OCI-LY3 (cell line): ENCODE results near the gene REC8.

Source experiments
- H2AFZ ChIP-seq: fragments of 200-600, 300-600 bp; shearing (Covaris generic); 2 replicates; pipeline ENCODE4 v1.6.0; 2014; ENCODE audit warnings: antibody characterized with exemption, low read depth, low read length
- H3K27ac ChIP-seq: fragments of 200-600, 300-600 bp; sonication (generic); 2 replicates; pipeline ENCODE4 v1.5.1; 2014; ENCODE audit warnings: mild to moderate bottlenecking, low read length, moderate library complexity, mixed read lengths
- H3K27me3 ChIP-seq: fragments of 200-600, 300-600 bp; sonication (generic); 2 replicates; pipeline ENCODE4 v1.6.1; 2014; ENCODE audit warnings: low read depth, low read length, mixed read lengths
- H3K36me3 ChIP-seq: fragments of 200-600, 300-600 bp; sonication (generic); replicated peaks from 2 replicates; pipeline ENCODE3; 2014; ENCODE audit warnings: low read depth, low read length, mixed read lengths
- H3K4me1 ChIP-seq: fragments of 300-600, 200-600 bp; sonication (generic); 2 replicates; pipeline ENCODE4 v1.6.1; 2014; ENCODE audit warnings: low read length, mixed read lengths
- H3K4me2 ChIP-seq: fragments of 200-600, 300-600 bp; sonication (generic); 2 replicates; pipeline ENCODE4 v1.6.1; 2014; ENCODE audit warnings: low read length, mixed read lengths
- H3K4me3 ChIP-seq: fragments of 300-600, 200-600 bp; sonication (generic); 2 replicates; pipeline ENCODE4 v1.5.1; 2014; ENCODE audit warnings: antibody characterized with exemption, mild to moderate bottlenecking, low read length, moderate library complexity
- H3K79me2 ChIP-seq: fragments of 300-600, 200-600 bp; shearing (Covaris generic); 2 replicates; pipeline ENCODE4 v1.6.1; 2014; ENCODE audit warnings: mild to moderate bottlenecking, low read length, mixed read lengths
- H3K9ac ChIP-seq: fragments of 300-600, 200-600 bp; shearing (Covaris generic); 2 replicates; pipeline ENCODE4 v1.6.0; 2014; ENCODE audit warnings: mild to moderate bottlenecking, low read length, moderate library complexity
- H3K9me3 ChIP-seq: fragments of 200-600, 300-600 bp; shearing (Covaris generic); 2 replicates; pipeline ENCODE4 v1.6.1; 2014; ENCODE audit warnings: low read length, mixed read lengths; ENCODE audit not compliant: insufficient read depth
- H4K20me1 ChIP-seq: fragments of 200-600, 300-600 bp; sonication (generic); 2 replicates; pipeline ENCODE4 v1.6.1; 2016; ENCODE audit warnings: low read length, mixed read lengths; ENCODE audit not compliant: insufficient read depth
- CTCF ChIP-seq: fragments of 200-600, 300-600 bp; sonication (generic); IDR thresholded peaks from 2 replicates; pipeline ENCODE4 v1.5.1; 2014; ENCODE audit warnings: antibody characterized with exemption, low read length, low read depth
- EZH2phosphoT487 ChIP-seq: fragments of 200-600 bp; shearing (Covaris generic); IDR thresholded peaks from 2 replicates; pipeline ENCODE4 v1.6.1; 2018; ENCODE audit warnings: antibody characterized with exemption, mixed run types, low read depth

The REC8 gene

GRCh38 chr14:24184104-24184970, 12.5 kb downstream of the REC8 start:
- Histone ChIP-seq H3K4me1 (peaks cover 13% of the 10 kb centered on the region), H3K9ac (no peak overlapping the region), H4K20me1 (no peaks in the 10 kb centered on the region), H3K4me3 (no peak overlapping the region), H3K9me3 (no peaks in the 10 kb centered on the region), H3K27me3 (no peaks in the 10 kb centered on the region), H3K4me2 (no peak overlapping the region), H3K27ac (no peak overlapping the region), H3K36me3 (peaks cover 60% of the 10 kb centered on the region), H3K79me2 (peaks cover 26% of the 10 kb centered on the region), H2AFZ (no peak overlapping the region)
- TF ChIP-seq CTCF, result no peak
- TF ChIP-seq EZH2phosphoT487, result no peak

GRCh38 chr14:24185026-24185425, 13.1 kb downstream of the REC8 start:
- H3K9me3 ChIP-seq, result no peaks in the 10 kb centered on the region
- H3K27me3 ChIP-seq, result no peaks in the 10 kb centered on the region
- H3K4me1 ChIP-seq, result peaks cover 15% of the 10 kb centered on the region
- H3K27ac ChIP-seq, result no peak overlapping the region
- peaks cover 58% of the 10 kb centered on the region for H3K36me3 ChIP-seq
- H3K79me2 ChIP-seq, result peaks cover 26% of the 10 kb centered on the region
- no peak overlapping the region for H3K9ac ChIP-seq
- H4K20me1 ChIP-seq, result no peaks in the 10 kb centered on the region
- no peak overlapping the region for H3K4me3 ChIP-seq
- no peak overlapping the region for H3K4me2 ChIP-seq
- TF ChIP-seq CTCF (no peak), EZH2phosphoT487 (no peak)
- H2AFZ ChIP-seq, result no peak overlapping the region

- Histone ChIP-seq H3K4me2 (no peak overlapping the region), H4K20me1 (no peaks in the 10 kb centered on the region), H3K9me3 (no peaks in the 10 kb centered on the region)
Observed at GRCh38 chr14:24185741-24186140, 13.9 kb downstream of the REC8 start.

More at GRCh38 chr14:24185741-24186140, 13.9 kb downstream of the REC8 start:
- no peak overlapping the region for H3K9ac ChIP-seq
- no peak overlapping the region for H3K27ac ChIP-seq
- peaks cover 15% of the 10 kb centered on the region for H3K4me1 ChIP-seq
- no peaks in the 10 kb centered on the region for H3K27me3 ChIP-seq
- H3K79me2 ChIP-seq, result peaks cover 26% of the 10 kb centered on the region
- H3K4me3 ChIP-seq, result no peak overlapping the region
- H3K36me3 ChIP-seq, result peaks cover 56% of the 10 kb centered on the region
- no peak overlapping the region for H2AFZ ChIP-seq
- TF ChIP-seq EZH2phosphoT487 (no peak), CTCF (no peak)
